SK-N-DZ (cell line): Measurements from ENCODE around the gene TUBA4A.
A peak's percentile ranks its signal among the peaks of the same experiment; 100 is the strongest.

Experiments
- DNase-seq: peaks from one replicate; pipeline ENCODE4 v3.0.0-alpha.2; 2015; ENCODE audit warnings: low spot score

Gene TUBA4A

GRCh38 chr2:219244789-219245147, 8.9 kb downstream of the TUBA4A start:
- no peak for DNase-seq

- no peak for DNase-seq
Measured at GRCh38 chr2:219243291-219243761, 10.4 kb downstream of the TUBA4A start.

GRCh38 chr2:219234331-219234730, 19.4 kb downstream of the TUBA4A start:
- no peak for DNase-seq

- no peak for DNase-seq
Measured at GRCh38 chr2:219230059-219230540, 23.6 kb downstream of the TUBA4A start.

- peak; percentile 99 for DNase-seq
Measured at GRCh38 chr2:219229305-219230058, 24.2 kb downstream of the TUBA4A start, which contains the start of the genes ANKZF1 and ATG9A. TSS of gene ANKZF1 (plus strand) at chr2:219229806. CDS start at chr2:219230258, 452 bp downstream. TSS of gene ATG9A (minus strand) at chr2:219229636. CDS start at chr2:219228024, 1,612 bp downstream.

- no peak for DNase-seq
Measured at GRCh38 chr2:219228911-219229304, 24.8 kb downstream of the TUBA4A start.

GRCh38 chr2:219228041-219228910, 25.4 kb downstream of the TUBA4A start:
- DNase-seq, result no peak

- DNase-seq, result no peak
Measured at GRCh38 chr2:219225350-219225749, 28.4 kb downstream of the TUBA4A start.

- DNase-seq, result no peak
Measured at GRCh38 chr2:219223831-219224610, 29.7 kb downstream of the TUBA4A start.

GRCh38 chr2:219221957-219222518, 31.7 kb downstream of the TUBA4A start:
- DNase-seq, result no peak

GRCh38 chr2:219220652-219221402, 32.9 kb downstream of the TUBA4A start:
- DNase-seq, result no peak

GRCh38 chr2:219219784-219220532, 33.8 kb downstream of the TUBA4A start:
- DNase-seq, result no peak

- peak; percentile 96 for DNase-seq
Measured at GRCh38 chr2:219218732-219219701, 34.7 kb downstream of the TUBA4A start, which contains the start of gene ABCB6. TSS of gene ABCB6 (minus strand) at chr2:219218958. CDS start at chr2:219218673, 285 bp downstream.

- DNase-seq, result no peak
Measured at GRCh38 chr2:219218217-219218731, 35.4 kb downstream of the TUBA4A start.

GRCh38 chr2:219216535-219216915, 37.2 kb downstream of the TUBA4A start:
- DNase-seq, result no peak

GRCh38 chr2:219215871-219216534, 37.7 kb downstream of the TUBA4A start:
- no peak for DNase-seq

GRCh38 chr2:219214786-219215185, 38.9 kb downstream of the TUBA4A start:
- no peak for DNase-seq

- DNase-seq, result no peak
Measured at GRCh38 chr2:219214141-219214540, 39.6 kb downstream of the TUBA4A start.
